HG03558 (cell line): ENCODE results near the gene FALEC.

ENCODE experiments used
- ATAC-seq: cut with Tn5 transposase; IDR thresholded peaks from one replicate; pipeline ENCODE4 v1.9.1; 2021; ENCODE audit warnings: moderate number of reproducible peaks; ENCODE audit not compliant: unreplicated experiment; ENCODE audit errors: extremely low read depth

Gene FALEC

DNA sequence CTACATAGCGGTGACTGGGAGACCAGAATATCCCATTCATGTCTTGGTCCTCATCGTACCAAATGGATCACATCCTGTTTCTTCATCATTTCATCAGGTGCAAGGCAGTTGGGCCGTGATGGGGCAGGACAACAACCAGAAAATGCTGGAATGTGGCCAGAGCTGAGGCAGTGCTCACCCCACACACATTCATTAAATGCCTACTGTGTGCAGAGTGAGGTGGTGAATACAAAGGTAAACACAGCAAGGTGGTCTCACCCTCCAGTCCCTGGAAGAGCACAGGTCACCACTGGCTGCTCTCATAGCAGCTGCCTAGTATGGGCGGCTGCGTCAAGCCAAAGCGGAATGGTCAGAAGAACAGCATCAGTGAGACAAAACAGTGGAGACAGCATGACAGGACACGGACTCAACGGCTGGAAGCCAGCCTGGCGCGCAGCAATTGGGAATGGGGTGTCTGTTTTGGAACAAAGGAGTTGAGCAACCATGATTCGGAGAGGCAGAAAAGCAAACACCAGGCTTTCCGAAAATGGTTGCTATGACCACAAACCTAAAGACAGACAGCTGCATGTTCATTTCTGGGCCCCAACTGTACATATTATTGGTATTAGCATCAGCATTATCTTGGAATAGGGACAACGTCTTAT, 28.1 kb downstream of the FALEC start:
- no peak for ATAC-seq

DNA sequence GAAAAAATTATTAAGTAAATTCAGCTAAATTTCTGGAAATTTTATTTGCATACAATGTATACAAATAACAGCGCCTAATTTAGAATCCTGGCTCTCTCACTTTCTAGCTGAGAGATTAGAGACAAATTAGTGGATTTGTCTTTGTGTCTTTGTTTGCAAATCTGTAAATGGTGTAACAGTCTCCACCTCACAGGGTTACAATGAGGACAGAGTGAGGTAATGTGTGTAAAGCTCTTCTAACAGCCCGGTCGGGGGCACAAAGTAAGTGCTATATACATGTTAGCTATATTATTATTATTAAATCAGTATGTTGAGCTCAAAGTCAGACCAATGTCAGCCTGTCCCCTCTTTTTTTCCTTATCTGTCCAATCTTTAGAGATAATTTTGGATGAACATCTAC, 28.7 kb downstream of the FALEC start:
- ATAC-seq, result no peak

DNA sequence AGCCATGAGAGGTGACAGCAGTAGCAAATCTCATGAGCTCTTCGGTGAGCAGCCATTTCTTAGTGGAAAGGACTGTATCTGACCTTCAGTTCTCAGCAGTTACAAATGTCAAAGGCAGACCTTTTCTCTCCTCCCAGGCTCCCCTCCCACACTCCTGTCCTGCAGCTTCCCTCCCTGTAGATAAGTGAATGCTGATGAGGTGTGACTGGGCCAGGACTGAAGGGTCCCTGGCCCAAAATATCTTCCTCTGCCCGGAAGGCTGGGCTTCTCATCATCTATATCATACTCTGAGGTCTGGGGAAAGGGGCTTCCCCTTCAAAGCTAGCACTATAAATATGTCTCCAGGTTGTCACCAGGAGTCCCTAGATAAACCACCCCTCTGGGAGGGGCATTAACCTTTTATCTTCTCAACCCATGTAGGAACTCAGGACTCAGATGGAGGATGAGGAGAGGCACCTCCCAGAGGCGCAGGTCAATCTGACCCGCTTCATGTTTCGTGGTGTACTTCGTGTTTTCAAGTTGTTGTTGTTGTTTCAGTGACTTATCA, 30.0 kb downstream of the FALEC start:
- ATAC-seq, result no peak

GRCh38 chr1:150546294-150546937, 30.9 kb downstream of the FALEC start:
- no peak for ATAC-seq

GRCh38 chr1:150548324-150548631, 32.7 kb downstream of the FALEC start:
- ATAC-seq, result no peak

GRCh38 chr1:150548632-150549495, 33.3 kb downstream of the FALEC start, which contains the start of gene ADAMTSL4:
ADAMTSL4 (plus strand) TSS chr1:150549408; CDS start chr1:150552289, 2,881 bp downstream.
- no peak for ATAC-seq

DNA sequence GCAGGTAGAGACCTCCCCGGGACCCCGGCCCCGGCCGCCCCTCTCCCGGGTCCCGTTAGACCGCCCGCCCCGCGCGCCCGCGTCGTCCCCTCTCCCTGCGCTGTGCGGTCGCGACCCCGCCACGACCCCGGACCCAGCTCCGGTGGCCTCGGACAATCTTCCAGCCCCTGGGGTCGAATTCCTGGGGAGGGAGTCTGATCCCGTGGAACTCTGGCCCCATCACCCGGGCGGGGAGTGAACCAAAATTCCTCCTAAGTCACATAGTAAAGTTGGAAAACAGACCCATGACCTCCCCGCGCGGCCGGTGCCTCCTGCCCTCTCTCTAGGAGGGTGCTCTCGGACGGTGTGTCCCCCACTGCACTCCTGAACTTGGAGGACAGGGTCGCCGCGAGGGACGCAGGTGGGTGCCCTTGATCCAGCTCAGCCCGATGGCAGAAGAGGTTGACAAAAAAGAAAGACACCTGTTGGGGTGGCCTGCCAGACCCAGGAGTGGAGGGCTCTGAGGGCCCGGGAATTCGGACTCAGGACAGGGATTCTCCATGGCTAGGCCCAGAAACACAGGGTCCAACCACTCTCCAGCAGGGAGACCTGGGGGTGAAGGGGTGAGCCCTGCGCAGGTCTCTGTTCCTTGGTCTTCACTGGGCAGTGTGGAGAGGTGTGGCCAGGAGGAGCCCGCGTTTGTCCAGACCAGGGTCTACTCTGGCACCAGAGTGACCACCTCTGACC, 34.1 kb downstream of the FALEC start:
- no peak for ATAC-seq

- ATAC-seq, result no peak
These were observed 34.9 kb downstream of the FALEC start for GRCh38 chr1:150550222-150551050.

DNA sequence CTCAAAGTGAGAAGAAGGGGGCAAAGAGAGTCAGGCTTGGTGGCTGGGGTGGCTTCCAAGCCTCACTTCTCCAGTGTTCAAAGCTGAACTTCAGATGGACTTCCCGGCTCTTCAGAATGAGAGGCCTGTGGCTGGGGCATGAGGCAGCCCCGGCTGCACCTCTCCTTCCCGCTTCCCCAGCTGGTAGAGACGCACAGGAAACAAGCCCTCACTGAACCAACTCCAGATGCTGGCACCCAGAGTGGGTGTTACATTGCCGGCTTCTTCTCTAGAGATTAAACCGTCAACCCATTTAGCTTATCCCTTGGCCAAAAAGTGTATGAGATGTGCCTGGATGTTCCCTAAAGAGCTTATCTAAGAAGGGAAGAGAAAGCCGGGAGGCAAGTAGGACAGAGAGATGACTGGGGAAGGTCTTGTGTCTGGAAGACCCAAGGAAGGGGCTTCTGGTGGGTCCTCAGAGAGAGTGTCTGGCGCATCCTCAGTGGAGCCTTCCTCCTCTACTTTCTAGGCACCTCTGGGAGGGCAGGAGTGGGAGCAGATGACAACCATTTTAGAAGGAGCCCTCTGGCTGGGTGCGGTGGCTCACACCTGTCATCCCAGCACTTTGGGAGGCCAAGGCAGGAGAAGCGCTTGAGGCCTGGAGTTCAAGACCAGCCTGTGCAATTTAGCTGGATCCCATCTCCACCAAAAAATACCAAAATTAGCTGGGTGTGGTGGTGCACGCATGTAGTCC, 35.7 kb downstream of the FALEC start:
- ATAC-seq, result no peak

- ATAC-seq, result no peak
These were observed 36.2 kb downstream of the FALEC start for GRCh38 chr1:150551784-150552127.

DNA sequence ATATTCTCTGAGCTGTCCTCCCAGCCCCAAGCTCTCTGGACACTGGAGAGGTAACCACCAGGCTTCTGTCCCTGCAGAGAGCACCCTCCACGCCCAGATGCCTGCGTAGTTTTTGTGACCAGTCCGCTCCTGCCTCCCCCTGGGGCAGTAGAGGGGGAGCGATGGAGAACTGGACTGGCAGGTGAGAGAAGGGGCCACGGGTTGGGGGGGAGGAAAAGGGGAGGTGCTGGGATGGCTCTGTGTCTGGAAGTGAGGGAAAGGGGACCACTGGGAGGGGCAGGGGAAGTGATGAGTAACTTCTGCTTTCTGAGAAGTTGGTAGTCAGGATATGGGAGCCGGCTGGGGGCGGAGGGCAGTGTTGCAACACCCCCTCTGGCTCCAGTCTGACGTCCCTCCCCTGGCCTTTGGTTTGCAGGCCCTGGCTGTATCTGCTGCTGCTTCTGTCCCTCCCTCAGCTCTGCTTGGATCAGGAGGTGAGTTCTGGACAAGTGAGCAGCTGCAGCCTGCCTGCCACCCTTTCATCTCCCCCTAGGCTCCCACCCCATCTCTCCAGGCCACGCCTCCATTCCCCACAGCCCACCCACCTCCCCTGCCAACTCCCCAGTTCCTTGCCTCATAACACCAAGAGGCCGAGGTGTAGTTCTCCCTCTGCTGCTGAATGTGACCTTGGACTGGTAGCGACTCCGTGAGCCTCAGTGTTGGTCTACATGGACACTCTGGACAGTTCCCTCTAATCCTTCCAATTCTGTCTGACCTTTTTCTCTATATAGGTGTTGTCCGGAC, 36.8 kb downstream of the FALEC start:
- ATAC-seq, result no peak

GRCh38 chr1:150552911-150553289, 37.3 kb downstream of the FALEC start:
- ATAC-seq, result no peak

DNA sequence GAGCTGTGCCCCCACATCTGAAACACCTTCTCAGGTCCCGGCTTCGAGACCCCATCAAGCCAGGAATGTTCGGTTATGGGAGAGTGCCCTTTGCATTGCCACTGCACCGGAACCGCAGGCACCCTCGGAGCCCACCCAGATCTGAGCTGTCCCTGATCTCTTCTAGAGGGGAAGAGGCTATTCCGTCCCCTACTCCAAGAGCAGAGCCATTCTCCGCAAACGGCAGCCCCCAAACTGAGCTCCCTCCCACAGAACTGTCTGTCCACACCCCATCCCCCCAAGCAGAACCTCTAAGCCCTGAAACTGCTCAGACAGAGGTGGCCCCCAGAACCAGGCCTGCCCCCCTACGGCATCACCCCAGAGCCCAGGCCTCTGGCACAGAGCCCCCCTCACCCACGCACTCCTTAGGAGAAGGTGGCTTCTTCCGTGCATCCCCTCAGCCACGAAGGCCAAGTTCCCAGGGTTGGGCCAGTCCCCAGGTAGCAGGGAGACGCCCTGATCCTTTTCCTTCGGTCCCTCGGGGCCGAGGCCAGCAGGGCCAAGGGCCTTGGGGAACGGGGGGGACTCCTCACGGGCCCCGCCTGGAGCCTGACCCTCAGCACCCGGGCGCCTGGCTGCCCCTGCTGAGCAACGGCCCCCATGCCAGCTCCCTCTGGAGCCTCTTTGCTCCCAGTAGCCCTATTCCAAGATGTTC, 38.0 kb downstream of the FALEC start:
- ATAC-seq, result no peak

GRCh38 chr1:150554086-150554452, 38.5 kb downstream of the FALEC start:
- ATAC-seq, result no peak

DNA sequence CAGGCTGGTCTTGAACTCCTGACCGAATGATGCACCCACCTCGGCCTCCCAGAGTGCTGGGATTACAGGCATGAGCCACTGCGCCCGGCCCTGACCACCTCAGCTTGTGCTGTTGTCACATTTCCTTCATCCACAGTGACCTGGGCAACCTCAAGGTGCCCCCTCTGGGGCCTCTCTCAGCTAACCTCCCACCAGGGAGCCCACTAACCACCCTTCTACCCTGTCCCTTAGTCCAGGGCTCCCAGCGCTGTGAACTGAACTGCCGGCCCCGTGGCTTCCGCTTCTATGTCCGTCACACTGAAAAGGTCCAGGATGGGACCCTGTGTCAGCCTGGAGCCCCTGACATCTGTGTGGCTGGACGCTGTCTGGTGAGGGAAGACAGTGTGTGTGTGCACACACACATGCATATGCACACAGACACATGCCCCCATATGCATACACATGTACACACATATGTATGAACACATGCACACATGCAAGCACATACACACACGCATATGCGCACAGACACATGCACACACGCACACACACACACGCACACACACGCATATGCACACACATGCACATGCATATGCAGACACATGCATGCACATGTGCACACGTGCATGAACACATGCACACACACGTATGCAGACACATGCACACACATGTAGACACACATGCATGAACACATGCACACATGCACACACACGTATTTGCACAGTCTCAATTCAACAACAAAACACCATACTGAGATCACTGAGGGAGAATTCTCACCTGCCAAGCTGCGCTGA, 39.8 kb downstream of the FALEC start:
- ATAC-seq, result no peak

DNA sequence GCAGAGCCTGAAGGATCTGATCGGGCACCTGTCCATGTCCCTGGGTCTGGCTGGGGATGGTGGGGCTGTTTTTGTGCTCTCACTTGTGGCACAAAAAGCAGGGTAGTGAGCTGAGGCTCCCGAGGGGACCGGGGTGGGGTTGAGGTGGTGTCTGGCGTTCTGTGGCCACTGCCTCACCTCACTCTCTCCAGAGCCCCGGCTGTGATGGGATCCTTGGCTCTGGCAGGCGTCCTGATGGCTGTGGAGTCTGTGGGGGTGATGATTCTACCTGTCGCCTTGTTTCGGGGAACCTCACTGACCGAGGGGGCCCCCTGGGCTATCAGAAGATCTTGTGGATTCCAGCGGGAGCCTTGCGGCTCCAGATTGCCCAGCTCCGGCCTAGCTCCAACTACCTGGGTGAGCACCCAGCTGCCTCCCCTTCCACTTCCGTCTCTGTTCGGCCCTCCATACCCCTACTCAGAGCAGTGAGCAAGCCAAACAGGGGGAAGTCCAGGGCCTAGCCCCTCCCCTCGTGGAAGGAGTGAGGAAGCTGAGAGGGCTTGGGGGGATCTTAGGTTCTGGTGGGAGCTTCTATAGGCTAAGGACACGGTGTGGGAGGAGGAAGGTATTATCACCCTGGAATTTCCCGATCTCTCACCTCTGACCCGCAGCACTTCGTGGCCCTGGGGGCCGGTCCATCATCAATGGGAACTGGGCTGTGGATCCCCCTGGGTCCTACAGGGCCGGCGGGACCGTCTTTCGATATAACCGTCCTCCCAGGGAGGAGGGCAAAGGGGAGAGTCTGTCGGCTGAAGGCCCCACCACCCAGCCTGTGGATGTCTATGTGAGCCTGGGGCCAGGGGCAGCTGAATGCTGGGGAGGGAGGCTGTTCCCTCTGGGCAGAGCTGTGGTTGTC, 40.7 kb downstream of the FALEC start:
- ATAC-seq, result no peak
